Lung (tissue), 12 donors: Measurements from ENCODE around the gene HIP1R. TPM values are rescaled to one million over a fixed set of nuclear protein-coding genes. Genes with fewer than 3 reads are reported as not detected.

Source experiments
- ATAC-seq: fragments of 200-7000 bp; cut with Tn5 transposase; one replicate; pipeline ENCODE4 v1.9.1; 2020; ENCODE audit warnings: moderate number of reproducible peaks; ENCODE audit not compliant: insufficient read depth, low FRiP score
- DNase-seq, 3 donors: peaks; one replicate each; pipeline ENCODE4 v3.0.0-alpha.2; 2013 to 2017
- H3K27ac ChIP-seq, 2 donors: one replicate each; pipeline ENCODE4 v1.5.1; 2013; ENCODE audit warnings: mild to moderate bottlenecking in 2 of 2, moderate library complexity in 2 of 2, control low read depth in 1 of 2, inconsistent platforms in 1 of 2, low read depth in 1 of 2, low read length in 1 of 2
- H3K27me3 ChIP-seq, 3 donors: one replicate each; pipeline ENCODE4 v1.5.1; 2013; ENCODE audit warnings: low read length in 2 of 3; ENCODE audit not compliant: control insufficient read depth in 3 of 3, insufficient read depth in 3 of 3
- H3K36me3 ChIP-seq, 4 donors: one replicate each; pipeline ENCODE4 v1.5.1; 2013; ENCODE audit warnings: low read length in 4 of 4, mild to moderate bottlenecking in 1 of 4, moderate library complexity in 1 of 4; ENCODE audit not compliant: control insufficient read depth in 4 of 4, insufficient read depth in 4 of 4
- H3K4me1 ChIP-seq, 5 donors: one replicate each; pipeline ENCODE4 v1.5.1; 2013; ENCODE audit warnings: low read length in 5 of 5, mild to moderate bottlenecking in 2 of 5, moderate library complexity in 1 of 5; ENCODE audit not compliant: control insufficient read depth in 5 of 5, insufficient read depth in 5 of 5
- H3K4me3 ChIP-seq: one replicate; pipeline ENCODE4 v1.5.1; 2013; ENCODE audit warnings: mild to moderate bottlenecking, control low read depth, moderate library complexity
- H3K9ac ChIP-seq, 2 donors: one replicate each; pipeline ENCODE4 v1.5.1; 2013; ENCODE audit warnings: low read length in 2 of 2, control low read depth in 1 of 2; ENCODE audit not compliant: insufficient read depth in 1 of 2
- H3K9me3 ChIP-seq, 4 donors: one replicate each; pipeline ENCODE4 v1.5.1; 2013; ENCODE audit warnings: low read length in 3 of 4, mild to moderate bottlenecking in 1 of 4, moderate library complexity in 1 of 4; ENCODE audit not compliant: control insufficient read depth in 4 of 4, insufficient read depth in 3 of 4
- CTCF ChIP-seq: IDR thresholded peaks from 2 replicates; pipeline ENCODE4 v1.5.1; 2012; ENCODE audit warnings: mild to moderate bottlenecking; ENCODE audit errors: control extremely low read depth, extremely low read depth
- WGBS, 2 donors: extraction: QIAGEN DNeasy Blood & Tissue Kit; methylation state at CpG; one replicate each; pipeline ENCODE4 v1.1.7; 2013; 5-methylcytosine and 5-hydroxymethylcytosine counted together
- polyA plus RNA-seq, 2 donors: library from polyadenylated mRNA; stranded (reverse); fragments of 200-250 nt; gene quantifications; one replicate each; pipeline ENCODE4 v1.2.1, GENCODE V29; 2013
- total RNA-seq, 2 donors: library from RNA; depleted of rRNA in 1 of 2; stranded (reverse); fragments of >200 nt in 1 of 2; gene quantifications; one replicate each; pipeline ENCODE4 v1.2.1, GENCODE V29; 2014 to 2021
- donor health status: control.
- donor health status: control.
- donor health status: Bipolar disorder and iron deficiency.
- donor health status: healthy.
- donor health status: DM: yes; HTN: yes; CAD: no.

HIP1R gene
- total and polyA plus RNA-seq, 4 donors, result 33.8 to 56.3 (median 35.4) TPM

GRCh38 chr12:122841544-122842321 lies 6.5 kb downstream of the HIP1R start:
- Histone ChIP-seq H3K4me1 (peaks cover 0 to 28% (median 11%) of the 10 kb centered on the region in 5 donors), H3K9ac (no peak overlapping the region), H3K9me3 (no peaks in the 10 kb centered on the region), H3K4me3 (no peak overlapping the region), H3K27me3 (peaks cover 0 to 11% (median 3%) of the 10 kb centered on the region in 3 donors), H3K36me3 (no peaks in the 10 kb centered on the region), H3K27ac (peak overlapping the region; percentile 80 to 92)
- ATAC-seq, result no peak
- TF ChIP-seq CTCF, result no peak
- DNase-seq, result peak in 1 of 3 donors; percentile 55
- 57 to 72% methylated on average over 23 of the region's 23 CpGs for WGBS, 2 donors

- ATAC-seq (no peak), DNase-seq (no peak)
- WGBS, 2 donors, result 79 to 87% methylated on average over 22 of the region's 22 CpGs
- Histone ChIP-seq H3K27me3 (peaks cover 0 to 7% (median 0%) of the 10 kb centered on the region in 3 donors), H3K36me3 (no peaks in the 10 kb centered on the region), H3K27ac (peak overlapping the region; percentile 55 to 92), H3K9ac (no peak overlapping the region), H3K9me3 (no peaks in the 10 kb centered on the region), H3K4me1 (peaks cover 0 to 28% (median 11%) of the 10 kb centered on the region in 5 donors), H3K4me3 (no peak overlapping the region)
- TF ChIP-seq CTCF, result no peak
These were observed 7.5 kb downstream of the HIP1R start for GRCh38 chr12:122842505-122843405.

GRCh38 chr12:122843455-122843854 lies 8.2 kb downstream of the HIP1R start:
- no peaks in the 10 kb centered on the region for H3K9me3 ChIP-seq
- peaks cover 0 to 3% (median 0%) of the 10 kb centered on the region in 3 donors for H3K27me3 ChIP-seq
- DNase-seq (no peak), ATAC-seq (no peak)
- no peak overlapping the region for H3K4me3 ChIP-seq
- no peak overlapping the region for H3K27ac ChIP-seq
- H3K9ac ChIP-seq, result no peak overlapping the region
- TF ChIP-seq CTCF, result no peak
- peaks cover 0 to 26% (median 11%) of the 10 kb centered on the region in 5 donors for H3K4me1 ChIP-seq
- 96 to 97% methylated on average over 8 of the region's 8 CpGs for WGBS, 2 donors
- peaks cover 0 to 3% (median 0%) of the 10 kb centered on the region in 4 donors for H3K36me3 ChIP-seq
